Thyroid gland (tissue), 4 donors: ENCODE measurements around the gene ANKRD34A. TPM values are rescaled to one million over a fixed set of nuclear protein-coding genes. Genes with fewer than 3 reads are reported as not detected.

Experiments
- DNase-seq, 2 donors: peaks; one replicate each; pipeline ENCODE4 v3.0.0-alpha.2; 2019
- H3K27ac ChIP-seq, 3 donors: fragments of 200-600 bp; sonication (generic); 1 replicate in 2 of 3; 2 replicates in 1 of 3; pipeline ENCODE4 v1.5.1; 2016 to 2019; ENCODE audit warnings: mild to moderate bottlenecking in 1 of 3, moderate library complexity in 1 of 3
- H3K27me3 ChIP-seq: fragments of 200-600 bp; sonication (generic); one replicate; pipeline ENCODE4 v1.5.1; 2019
- H3K36me3 ChIP-seq, 2 donors: fragments of 200-600 bp; sonication (generic); one replicate each; pipeline ENCODE4 v1.5.1; 2016 to 2019
- H3K4me1 ChIP-seq, 2 donors: fragments of 200-600 bp; sonication (generic); one replicate each; pipeline ENCODE4 v1.5.1; 2017 to 2019
- H3K4me3 ChIP-seq, 3 donors: fragments of 200-600 bp; sonication (generic); replicated peaks in 1 of 3; 1 replicate in 2 of 3; 2 replicates in 1 of 3; pipeline ENCODE4 v1.5.1; 2016; ENCODE audit warnings: mild to moderate bottlenecking in 1 of 3
- H3K9me3 ChIP-seq: fragments of 200-600 bp; sonication (generic); one replicate; pipeline ENCODE4 v1.5.1; 2017
- CTCF ChIP-seq, 6 experiments: fragments of 200-600 bp in 3 of 6; fragments of 450-650 bp in 3 of 6; sonication (generic) in 3 of 6; IDR thresholded peaks; one replicate each; pipeline ENCODE4 v1.5.1; 2016 to 2019; ENCODE audit warnings: antibody characterized with exemption in 6 of 6, mild to moderate bottlenecking in 2 of 6, inconsistent platforms in 1 of 6, moderate library complexity in 1 of 6
- POLR2A ChIP-seq, 2 donors: fragments of 450-650 bp; IDR thresholded peaks; one replicate each; pipeline ENCODE4 v1.6.1; 2017; ENCODE audit warnings: antibody characterized with exemption in 2 of 2, mild to moderate bottlenecking in 2 of 2, moderate library complexity in 1 of 2
- WGBS, 2 donors: methylation state at CpG; one replicate each; pipeline ENCODE4 v1.1.5; 2017; 5-methylcytosine and 5-hydroxymethylcytosine counted together
- intact Hi-C: fragments of 100-400 bp; cut with DNase I; formaldehyde crosslinking; loops from one replicate; pipeline ENCODE4 v1.15.1; 2023
- total RNA-seq, 4 donors: library from RNA; depleted of rRNA; stranded (reverse); fragments of >200 nt; gene quantifications; one replicate each; pipeline ENCODE4 v1.2.3, GENCODE V29; 2016

Gene ANKRD34A
- total RNA-seq, 4 donors from 2014 or later: 0.13 to 2.0 (median 0.97) TPM

- 3 to 5% methylated on average over 22 to 32 of the region's 33 CpGs for WGBS, 2 donors
- intact Hi-C loops: loop anchor here (5.0 kb wide), 1 partner anchor 38 kb away; the partner anchor contains the start of gene LIX1L
- H3K9me3 ChIP-seq: no peaks in the 10 kb centered on the region
- H3K36me3 ChIP-seq: peaks cover 0 to 11% of the 10 kb centered on the region in 2 donors
- peak overlapping the region; percentile 48 to 96 (median 94) for H3K27ac ChIP-seq
- TF ChIP-seq POLR2A (IDR thresholded peaks at IDR 0.05): peak in 1 of 2 donors; percentile 50
- peak in 2 of 6 experiments; percentile 10 to 26 for TF ChIP-seq CTCF (IDR thresholded peaks at IDR 0.05)
- peak; percentile 81 for DNase-seq
- peaks cover 17 to 19% of the 10 kb centered on the region in 2 donors for H3K4me1 ChIP-seq
- peak overlapping the region; percentile 33 to 88 (median 80) for H3K4me3 ChIP-seq
- H3K27me3 ChIP-seq: no peaks in the 10 kb centered on the region
Measured at GRCh38 chr1:145918992-145919939, 45.1 kb downstream of the ANKRD34A start.

GRCh38 chr1:145918144-145918991 lies 46.0 kb downstream of the ANKRD34A start, which contains the start of gene PEX11B:
TSS of gene PEX11B (minus strand) at chr1:145918717. CDS start at chr1:145918688, 29 bp downstream.
- 0 to 2% methylated on average over 19 to 43 of the region's 51 CpGs for WGBS, 2 donors
- Histone ChIP-seq H3K4me3 (peak within 1 kb of the TSS; percentile 33 to 88 (median 80)), H3K4me1 (peaks cover 17 to 19% of the 10 kb centered on the region in 2 donors), H3K27me3 (no peaks in the 10 kb centered on the region), H3K36me3 (peaks cover 0 to 11% of the 10 kb centered on the region in 2 donors), H3K9me3 (no peaks in the 10 kb centered on the region), H3K27ac (peak within 1 kb of the TSS; percentile 48 to 96 (median 94))
- intact Hi-C loops: loop anchor here (5.0 kb wide), 1 partner anchor 39 kb away; the partner anchor contains the start of gene LIX1L
- TF ChIP-seq CTCF (IDR thresholded peaks at IDR 0.05) (no peak), POLR2A (IDR thresholded peaks at IDR 0.05) (peak in 1 of 2 donors; percentile 66)
- peak; percentile 91 to 92 for DNase-seq

- Histone ChIP-seq H3K27me3 (no peaks in the 10 kb centered on the region), H3K27ac (peak overlapping the region in 2 of 3 donors; percentile 94 to 96), H3K9me3 (no peaks in the 10 kb centered on the region), H3K36me3 (peaks cover 0 to 11% of the 10 kb centered on the region in 2 donors), H3K4me1 (peaks cover 17 to 19% of the 10 kb centered on the region in 2 donors), H3K4me3 (peak overlapping the region in 2 of 3 donors; percentile 80 to 88)
- intact Hi-C loops: loop anchor here (5.0 kb wide), 1 partner anchor 40 kb away; the partner anchor contains the start of gene LIX1L
- TF ChIP-seq CTCF (IDR thresholded peaks at IDR 0.05) (no peak), POLR2A (IDR thresholded peaks at IDR 0.05) (no peak)
- 73 to 83% methylated on average over 5 of the region's 5 CpGs for WGBS, 2 donors
- no peak for DNase-seq
Measured at GRCh38 chr1:145917595-145917994, 46.8 kb downstream of the ANKRD34A start.

GRCh38 chr1:145916745-145917144 lies 47.6 kb downstream of the ANKRD34A start:
- Histone ChIP-seq H3K4me3 (no peak overlapping the region), H3K27me3 (no peaks in the 10 kb centered on the region), H3K9me3 (no peaks in the 10 kb centered on the region), H3K27ac (no peak overlapping the region), H3K4me1 (peaks cover 17 to 19% of the 10 kb centered on the region in 2 donors), H3K36me3 (peaks cover 5 to 17% of the 10 kb centered on the region in 2 donors)
- DNase-seq: no peak
- 80 to 83% methylated on average over 5 of the region's 5 CpGs for WGBS, 2 donors
- TF ChIP-seq CTCF (IDR thresholded peaks at IDR 0.05): no peak
- TF ChIP-seq POLR2A (IDR thresholded peaks at IDR 0.05): no peak
- intact Hi-C loops: loop anchor here (5.0 kb wide), 1 partner anchor 41 kb away; the partner anchor contains the start of gene LIX1L
